ENCODE measurements around the gene MEF2C.
"Not testable (repeated sequence)": the region's sequence is repeated elsewhere in the genome, so short reads cannot be mapped to it uniquely, and the experiment has no call there.

The MEF2C gene

DNA sequence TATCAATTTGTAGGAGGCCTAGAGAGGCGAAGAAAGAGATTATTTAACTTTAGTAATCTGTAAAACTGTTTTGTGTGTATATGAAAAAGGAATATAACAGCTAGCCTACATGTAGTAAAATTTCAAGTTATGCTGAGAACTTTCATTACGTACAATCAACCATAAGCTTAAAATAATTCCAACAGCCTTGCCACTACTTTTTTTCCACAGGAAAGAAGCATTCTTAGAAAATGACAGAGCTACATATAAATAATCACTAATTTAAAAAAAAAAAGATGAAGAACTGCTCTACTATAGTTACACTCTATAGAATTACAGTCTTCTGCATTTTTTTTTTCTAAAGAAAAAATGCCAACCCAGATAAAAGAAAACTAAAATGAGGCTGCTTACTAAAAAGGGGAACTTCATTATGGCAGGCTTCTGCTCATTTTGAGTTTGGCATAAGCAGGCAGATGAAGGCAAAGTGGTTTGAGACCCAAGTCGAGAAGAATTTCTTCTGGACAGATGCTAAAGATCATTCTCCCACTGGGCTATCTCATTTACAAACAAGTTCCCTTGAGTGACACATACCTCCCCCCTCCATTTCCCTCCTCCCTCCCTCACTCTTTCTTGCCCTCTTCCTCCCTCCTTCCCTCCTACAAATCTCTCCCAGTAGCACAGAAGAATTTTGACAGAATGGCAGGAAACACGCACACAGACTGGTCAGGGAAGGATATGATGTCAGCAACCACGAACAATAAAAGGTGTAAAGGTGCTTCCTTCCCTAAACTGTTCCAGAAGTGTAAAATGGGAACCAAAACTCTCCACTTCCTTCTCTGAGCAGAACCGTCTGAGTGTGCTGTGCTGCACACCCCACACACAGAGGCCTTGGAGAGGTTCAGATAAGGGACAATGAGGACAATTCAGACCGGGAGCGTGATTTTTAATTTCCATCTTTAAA lies 56.1 kb downstream of the MEF2C start:
- DNase-seq = peak; percentile 75

DNA sequence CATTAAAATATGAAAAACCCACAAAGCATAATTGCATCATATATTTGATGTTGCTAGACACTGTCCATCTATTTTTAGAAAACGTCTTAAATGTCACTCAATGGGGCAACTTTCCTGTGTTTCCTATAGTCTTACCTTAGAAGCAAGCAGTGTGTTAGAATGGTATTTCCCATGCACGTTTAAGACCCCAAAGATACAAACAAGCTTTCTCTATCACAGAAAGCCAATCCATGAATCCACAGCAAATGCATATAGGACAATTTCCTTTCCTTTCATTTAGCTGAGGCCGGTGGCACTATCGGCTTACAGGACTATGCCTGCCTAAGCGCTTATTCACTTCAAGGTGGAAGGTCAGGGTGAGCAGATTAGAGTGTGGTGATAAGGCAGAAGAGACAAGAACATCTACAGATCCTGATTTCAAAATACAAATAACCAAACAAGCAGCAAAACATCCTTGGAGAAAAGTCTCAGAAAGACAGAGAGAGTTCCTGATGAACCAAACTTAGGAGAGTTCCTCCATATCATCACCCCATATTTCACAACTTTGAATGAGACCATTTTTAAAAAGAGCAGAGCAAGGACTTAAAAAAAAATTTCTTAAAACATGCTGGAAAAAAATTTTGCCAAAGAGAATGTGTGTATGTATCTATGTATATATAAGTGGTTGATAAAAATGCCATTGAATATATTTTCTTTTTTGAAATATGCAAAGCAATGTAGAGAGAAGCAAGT lies 57.2 kb downstream of the MEF2C start:
- DNase-seq = no peak

DNA sequence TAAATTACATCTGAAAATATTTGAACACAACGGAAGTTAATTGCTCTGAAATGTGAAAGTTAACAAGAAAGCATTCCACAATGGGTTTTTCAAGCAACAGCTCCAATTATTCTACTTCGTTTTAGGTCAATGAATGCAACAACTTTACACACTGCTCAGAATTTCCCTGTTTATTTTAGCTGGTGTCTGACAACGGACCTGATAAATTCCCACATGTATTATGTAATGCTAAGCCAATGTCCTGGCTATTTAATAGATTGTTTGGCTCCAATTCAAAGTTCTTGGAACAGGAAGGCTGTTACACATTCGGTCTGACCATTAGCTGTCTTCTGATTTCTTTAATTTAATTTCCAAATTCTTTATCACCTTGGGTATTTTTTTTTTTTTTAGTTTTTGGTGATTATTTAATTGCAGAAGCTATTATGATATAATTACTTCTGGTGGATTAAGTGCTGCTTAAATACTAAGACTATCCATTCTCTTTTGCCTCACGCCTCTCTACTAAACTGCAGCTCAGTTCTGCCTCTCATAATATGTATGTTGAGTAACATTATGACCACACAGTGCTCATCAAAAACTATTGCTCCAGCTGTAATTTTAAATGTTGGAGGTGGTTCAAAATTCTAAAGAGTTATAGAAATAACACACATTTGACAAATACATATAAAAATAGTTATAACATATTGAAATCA lies 57.9 kb downstream of the MEF2C start:
- DNase-seq = peak; percentile 49

DNA sequence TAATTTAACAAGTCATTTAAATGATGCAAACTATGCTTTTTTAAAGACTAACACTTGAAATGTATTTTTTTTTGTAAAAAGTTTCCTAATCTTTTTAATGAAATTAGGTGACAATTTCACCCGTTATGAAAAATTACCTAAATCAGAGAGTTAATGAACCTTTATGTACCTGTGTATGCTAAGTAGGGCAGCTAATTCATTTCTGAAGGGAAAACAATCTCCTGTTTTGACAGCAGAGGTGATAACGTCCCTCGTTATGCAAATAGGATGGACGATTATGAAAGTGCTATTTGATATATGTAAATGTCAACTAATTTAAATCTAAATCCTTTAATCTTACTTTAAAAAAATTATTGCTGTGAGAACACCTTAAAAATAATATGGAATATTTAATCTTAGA lies 58.8 kb downstream of the MEF2C start:
- DNase-seq = no peak

DNA sequence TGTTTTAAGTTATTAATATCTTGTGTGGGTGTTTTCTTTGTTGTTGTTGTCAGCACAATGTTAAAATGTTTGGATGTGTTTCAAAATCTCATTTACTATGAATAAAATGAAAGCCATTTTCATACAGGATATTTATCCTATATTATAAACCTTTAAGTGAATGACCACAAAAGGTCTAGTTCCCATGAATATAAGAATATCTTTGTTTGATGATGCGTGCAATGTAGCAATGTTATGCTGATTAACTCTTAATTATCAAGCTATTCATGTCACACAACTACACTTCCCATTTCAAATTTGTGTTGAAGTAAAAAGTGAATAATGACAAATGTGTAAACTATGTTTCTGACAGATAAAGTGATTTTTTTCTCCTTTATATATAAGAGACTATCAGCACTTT lies 59.8 kb downstream of the MEF2C start:
- no peak for DNase-seq

DNA sequence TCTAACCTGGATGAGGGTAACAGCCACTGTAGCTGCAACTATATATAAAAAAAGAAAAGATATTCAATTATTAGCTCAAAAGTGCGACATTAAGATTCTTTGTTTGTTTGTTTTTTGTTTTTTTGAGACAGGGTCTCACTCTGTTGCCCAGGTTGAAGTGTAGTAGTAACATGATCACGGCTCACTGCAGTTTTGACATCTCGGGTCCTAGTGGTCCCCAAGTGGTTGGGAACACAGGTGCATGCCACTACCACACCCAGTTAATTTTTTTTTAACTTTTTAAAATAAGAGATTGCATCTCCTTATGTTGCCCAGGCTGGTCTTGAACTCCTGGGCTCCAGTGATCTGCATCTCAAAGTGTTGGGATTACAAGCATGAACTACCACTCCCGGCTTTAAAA lies 61.8 kb downstream of the MEF2C start:
- no peak for DNase-seq

DNA sequence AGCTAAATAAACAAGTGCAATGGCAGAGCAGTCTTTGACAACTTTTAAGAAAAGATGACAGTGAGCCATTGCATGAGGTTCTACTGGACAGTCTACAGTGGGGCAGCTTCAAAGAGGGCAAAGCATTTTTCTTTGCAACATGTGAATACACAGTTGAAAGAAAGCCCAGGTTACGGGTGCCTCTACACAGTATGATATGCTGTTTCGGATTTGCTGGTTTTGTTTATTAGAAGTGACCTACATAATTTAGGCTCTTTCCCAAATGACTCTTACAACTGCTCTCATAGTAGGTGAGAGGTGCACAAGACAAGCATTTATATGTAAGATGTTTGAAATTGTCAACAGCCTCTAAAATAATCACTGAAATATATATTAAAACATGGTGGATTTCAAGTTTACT lies 62.4 kb downstream of the MEF2C start:
- no peak for DNase-seq

DNA sequence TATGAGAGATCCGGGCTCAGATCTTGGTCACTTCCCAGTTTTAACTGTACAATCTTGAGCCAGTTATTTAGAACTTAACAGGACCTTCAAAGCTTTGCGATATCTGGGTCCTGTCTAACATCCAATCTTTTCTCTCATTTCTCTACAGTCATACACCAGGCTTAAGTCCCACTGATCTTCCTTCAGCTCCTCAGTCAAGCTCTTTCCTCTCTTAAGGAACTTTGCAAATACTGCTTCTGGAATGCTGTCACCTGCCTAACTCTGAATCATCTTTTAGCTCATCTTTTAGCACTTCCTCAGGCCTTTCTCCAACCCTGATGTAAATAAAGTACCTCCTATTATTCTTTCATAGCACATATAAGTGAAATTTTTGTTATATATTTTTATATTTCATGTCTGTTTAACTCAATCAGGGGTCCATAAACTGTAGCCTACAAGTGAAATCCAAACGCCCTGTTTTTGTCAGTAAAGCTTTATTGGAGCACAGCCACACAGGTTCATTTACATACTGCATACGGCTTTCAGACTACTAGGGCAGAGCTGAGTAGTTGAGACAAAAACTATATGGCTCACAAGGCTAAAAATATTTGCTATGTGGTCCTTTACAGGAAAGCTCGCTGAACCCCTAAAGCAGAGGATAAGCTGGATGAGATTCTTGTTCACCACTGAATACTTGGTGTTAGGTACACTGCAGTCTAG lies 63.5 kb downstream of the MEF2C start:
- DNase-seq = no peak

DNA sequence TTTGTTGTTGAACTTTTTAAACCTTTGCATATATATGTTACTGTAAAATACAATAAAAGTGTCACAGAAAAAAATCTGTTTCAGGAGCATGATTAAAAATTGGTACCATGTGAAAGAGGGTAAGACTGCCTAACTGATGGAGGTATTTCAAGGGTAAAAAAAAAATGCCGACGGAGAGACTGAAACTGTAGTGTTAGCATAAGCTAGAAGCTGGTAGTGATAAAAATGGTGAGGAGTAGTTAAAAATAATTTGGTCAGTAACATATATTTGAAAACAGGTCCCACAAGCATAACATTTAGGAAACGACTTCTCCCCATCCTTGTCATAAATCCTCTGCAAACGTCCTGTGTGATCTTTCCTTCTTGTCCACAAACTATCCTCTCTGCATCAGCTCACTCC lies 64.7 kb downstream of the MEF2C start:
- DNase-seq = no peak

DNA sequence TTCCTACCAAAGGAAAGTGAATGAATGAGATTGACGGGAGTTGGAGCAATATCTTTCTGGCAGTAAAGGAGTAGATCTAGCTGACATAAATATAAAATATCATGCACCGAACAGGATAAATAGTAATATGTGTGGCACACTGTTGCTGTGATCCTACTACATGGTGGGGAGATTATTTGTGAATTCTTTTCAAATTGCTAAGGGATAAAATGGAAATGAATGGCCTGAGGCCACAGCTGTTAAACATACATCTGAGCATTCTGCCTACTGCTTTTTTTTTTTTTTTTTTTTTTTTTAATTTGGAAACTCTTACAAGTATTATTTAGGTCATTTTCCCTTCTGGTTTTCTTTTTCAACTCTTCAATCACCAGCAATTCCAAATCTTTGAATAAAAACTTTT lies 66.8 kb downstream of the MEF2C start:
- DNase-seq = no peak

DNA sequence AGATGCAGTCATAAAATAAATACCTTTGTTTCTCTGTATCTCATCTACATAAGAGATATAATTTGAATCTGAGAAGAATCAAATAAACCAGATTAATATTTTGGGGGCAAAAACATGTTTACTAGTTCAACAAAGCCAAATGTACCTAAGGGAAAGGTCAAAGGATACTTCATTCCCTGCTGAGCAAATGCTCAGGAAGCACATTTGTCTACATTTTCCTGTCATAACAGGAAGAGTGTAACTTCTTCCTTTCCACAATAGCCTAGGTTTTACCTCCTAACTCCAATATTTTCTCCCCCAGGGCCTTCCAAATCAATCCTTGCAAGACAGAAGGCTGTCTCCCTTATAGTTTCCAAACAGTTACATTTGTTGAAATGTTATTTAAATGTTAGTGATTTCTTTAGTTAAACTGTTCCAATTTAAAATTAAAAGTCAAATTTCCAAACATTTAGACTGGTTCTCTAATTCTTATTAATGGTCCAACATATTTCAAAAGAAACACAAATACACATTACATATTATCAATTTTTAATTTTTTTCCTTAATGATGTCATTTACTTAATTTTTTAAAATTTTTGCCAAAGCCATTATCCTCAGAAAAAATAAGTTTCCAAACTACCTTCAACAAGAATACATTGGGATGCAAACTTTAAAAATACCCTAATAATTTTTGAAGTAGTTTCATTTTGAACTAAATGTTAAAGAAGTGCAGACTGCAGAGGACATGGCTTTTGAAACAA lies 67.8 kb downstream of the MEF2C start:
- DNase-seq = no peak

DNA sequence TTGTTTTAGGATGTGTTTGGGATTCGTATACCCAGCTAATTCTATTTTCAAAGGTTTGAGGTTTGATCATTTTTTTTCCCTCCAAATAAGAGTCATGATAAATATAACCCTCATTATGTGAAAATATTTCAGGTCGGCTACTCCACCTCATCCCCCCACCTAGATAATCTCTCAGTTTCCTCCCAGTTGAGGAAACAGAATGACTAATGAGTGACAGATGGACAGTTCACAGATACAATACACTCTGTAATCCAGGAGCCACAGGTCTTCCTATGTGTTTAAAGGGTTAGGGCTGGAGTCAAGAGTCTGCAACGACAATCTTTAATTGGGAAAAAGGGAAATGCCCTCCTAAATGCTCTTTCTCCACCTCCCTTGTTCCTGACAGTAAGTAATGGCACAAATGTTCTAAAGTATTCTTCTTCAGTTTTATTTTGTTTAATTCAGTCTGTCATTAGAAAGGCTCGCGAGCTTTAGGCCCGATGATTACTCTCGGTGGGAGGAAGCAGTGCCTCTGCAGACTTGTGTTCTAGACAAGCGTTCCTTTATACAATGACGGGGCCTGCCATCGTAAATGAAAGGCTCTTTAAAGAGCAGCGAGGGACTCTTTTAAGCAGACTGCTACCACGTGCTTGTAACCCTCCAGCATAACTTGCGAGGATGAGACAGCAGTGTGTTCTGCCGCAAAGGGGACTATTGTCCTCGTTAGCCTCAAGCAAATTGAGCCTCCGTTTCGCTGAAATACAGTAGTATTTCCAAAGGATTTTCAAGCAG lies 69.0 kb downstream of the MEF2C start:
- no peak for DNase-seq

DNA sequence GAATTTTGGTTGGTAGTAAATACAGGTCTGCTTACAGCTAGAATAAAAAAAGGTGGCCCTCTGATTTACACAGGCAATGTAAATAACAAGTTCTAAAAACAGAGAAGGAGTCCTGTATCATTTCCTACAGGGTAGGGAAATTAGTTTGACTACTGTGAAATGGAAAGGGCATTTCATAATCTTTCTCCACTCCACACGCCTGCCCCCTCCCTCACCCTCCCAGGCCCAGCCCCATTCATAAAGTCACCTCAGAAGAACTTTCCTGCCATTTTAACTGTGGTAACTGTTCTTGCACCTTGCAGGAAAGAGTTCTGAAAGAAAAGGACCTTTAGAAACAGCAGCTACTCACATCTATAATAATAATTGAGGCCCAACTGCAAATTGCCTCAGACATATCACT lies 69.7 kb downstream of the MEF2C start:
- DNase-seq = no peak

DNA sequence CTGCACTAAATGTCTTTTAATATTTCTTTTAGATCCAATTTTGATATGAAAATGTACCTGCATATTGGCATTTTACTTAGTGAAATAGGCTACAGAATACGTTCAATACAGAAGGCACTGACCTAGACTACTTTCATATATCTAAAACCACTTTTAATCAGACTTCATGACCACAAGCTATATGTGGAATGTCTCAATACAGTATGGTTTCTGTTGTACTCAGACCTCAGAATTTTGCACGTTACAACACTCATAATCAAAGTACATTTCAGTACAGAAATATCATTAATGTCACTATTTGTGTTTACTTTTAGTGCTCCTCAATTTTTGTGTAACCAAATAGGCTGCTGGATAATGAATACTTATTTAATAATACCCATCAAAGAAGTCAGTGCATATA lies 74.8 kb downstream of the MEF2C start:
- no peak for DNase-seq

DNA sequence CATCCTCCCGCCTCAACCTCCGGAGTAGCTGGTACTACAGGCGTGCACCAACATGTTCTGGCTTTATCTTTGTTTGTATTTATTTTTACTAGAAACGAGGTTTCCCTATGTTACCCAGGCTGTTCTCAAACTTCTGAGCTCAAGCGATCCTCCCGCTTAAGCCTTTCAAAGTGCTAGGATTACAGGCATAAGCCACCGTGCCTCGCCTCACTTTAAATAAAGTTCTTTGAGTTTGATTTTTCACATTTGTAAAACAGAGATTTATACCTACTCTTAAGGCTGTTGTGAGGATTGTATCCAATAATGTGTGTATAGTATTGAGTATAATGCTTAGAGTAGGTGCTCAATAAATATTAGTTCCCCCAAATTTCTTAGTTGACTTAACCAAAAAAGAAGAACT lies 75.7 kb downstream of the MEF2C start:
- no peak for DNase-seq

DNA sequence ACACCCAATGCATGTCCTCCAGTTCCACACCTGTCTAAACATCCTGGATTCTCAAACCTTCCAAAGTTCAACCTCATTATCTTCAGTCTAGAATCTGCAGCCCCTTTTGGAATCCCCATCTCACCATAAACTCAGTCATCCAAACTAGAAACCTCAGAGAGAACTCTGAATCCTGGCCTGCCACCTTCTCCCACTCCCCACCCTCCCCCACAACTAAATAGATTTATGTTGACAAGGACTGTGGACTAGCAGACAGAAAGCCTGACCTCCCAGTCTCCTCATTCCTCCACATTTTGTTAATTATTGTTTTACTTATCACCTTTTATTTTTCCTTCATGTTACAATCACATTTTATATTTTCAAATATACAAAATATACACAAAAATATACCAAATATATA lies 76.6 kb downstream of the MEF2C start:
- no peak for DNase-seq

DNA sequence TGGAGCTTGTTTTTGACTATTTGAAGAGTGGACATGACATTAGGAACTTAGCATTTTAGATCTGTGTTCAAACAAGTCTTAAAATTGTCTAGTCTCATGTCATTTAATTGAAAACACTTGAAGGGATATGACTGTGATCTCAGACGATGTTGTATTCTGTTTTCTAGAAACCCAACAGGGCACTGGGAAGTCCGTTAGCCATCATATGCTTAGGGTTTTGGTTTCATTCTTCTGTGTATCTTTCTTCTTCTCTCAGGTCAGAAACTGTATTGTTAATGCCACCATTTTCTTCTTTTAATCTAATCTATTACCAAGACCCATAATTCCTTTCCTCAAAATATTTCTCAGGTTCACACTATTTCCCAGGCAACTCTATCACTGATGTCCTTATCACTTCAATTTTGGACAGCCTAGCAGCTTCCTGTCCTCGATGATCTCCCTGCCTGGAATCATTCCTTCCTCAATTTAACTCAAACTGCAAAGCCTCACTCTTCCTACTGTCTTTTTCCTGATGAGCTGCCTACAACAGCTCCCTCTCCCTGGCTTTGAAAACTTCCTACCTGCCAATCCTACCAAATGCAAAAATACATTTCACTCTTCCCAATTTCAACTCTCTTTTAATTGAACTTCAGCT lies 77.7 kb downstream of the MEF2C start:
- no peak for DNase-seq

DNA sequence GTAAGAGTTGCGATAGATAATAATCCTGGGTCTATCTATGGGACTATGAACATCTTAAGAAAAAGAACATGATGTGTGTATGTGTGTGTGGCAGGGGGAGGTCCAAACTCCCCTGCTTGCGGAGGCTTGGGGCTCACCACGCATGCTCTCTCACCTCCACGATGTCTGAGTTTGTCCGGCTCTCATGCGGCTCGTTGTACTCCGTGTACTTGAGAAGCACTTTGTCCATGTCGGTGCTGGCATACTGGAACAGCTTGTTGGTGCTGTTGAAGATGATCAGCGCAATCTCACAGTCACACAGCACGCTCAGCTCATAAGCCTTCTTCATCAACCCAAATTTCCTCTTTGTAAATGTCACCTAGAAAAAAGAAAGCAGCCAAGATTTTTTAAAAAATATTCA lies 78.5 kb downstream of the MEF2C start:
- DNase-seq = no peak

DNA sequence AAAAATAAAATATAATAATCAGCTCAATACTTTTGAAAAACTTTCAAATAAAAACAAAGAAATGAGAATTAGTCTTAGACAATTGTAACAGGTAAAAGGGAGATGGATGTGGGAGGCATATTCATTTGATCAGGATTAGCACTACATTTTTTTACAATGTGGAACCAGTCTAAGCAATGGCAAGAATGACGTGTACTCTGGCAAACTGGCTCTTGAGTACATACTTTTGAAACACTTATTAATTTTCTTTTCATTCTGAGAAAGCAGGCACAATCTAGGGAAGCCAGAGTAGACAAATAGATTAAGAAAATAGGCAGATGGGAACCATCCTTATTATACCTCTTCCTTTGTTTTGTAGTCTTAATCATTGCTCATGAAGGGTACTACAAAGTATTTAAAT lies 79.7 kb downstream of the MEF2C start:
- DNase-seq = no peak

DNA sequence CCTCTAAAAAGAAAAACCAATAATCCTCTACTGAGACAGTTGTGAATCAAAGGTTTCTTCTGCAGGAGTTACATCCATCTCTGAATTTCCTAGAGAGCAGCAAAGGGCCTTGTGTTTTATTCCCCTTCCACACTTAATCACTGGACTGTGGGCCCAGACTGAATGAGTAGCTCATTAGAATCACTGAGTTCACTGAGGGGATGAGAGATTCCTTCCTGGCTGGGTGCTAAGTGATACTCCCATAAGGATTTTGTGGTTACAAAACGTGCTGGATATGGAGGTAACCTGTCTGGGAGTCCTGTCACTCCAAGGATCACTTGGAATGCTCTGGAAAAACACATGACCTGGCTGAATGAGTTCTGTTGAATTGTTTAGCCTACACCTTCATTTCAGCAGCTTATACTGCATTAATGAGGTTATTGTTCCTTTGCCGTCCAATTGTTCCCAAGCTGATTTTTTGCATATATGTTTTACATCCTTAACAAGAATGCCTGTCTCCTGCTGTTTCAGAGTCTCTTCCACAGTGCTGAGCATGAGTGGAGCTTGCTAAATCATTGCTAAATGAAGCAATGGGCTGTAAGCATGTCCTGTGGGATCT lies 82.9 kb downstream of the MEF2C start:
- peak; percentile 32 for DNase-seq

DNA sequence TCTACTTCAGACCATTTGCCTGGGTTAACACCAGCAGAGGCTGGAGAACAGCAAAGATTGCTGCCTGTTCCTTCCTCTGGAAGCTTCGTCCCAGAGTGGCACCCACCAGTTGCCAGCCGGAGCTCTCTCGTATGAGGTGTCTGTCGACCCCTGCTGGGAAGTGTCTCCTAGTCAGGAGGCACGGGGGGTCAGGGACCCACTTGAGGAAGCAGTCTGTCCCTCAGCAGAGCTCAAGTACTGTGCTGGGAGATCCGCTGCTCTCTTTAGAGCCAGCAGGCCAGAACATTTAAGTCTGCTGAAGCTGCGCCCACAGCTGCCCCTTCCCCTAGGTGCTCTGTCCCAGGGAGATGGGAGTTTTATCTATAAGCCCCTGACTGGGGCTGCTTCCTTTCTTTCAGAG lies 84.1 kb downstream of the MEF2C start:
- DNase-seq = not testable (repeated sequence)
